HG03460 (cell line): ENCODE results near the gene UNC5B.

Experiments used
- ATAC-seq: cut with Tn5 transposase; IDR thresholded peaks from one replicate; pipeline ENCODE4 v1.9.1; 2021; ENCODE audit not compliant: unreplicated experiment

UNC5B gene

DNA sequence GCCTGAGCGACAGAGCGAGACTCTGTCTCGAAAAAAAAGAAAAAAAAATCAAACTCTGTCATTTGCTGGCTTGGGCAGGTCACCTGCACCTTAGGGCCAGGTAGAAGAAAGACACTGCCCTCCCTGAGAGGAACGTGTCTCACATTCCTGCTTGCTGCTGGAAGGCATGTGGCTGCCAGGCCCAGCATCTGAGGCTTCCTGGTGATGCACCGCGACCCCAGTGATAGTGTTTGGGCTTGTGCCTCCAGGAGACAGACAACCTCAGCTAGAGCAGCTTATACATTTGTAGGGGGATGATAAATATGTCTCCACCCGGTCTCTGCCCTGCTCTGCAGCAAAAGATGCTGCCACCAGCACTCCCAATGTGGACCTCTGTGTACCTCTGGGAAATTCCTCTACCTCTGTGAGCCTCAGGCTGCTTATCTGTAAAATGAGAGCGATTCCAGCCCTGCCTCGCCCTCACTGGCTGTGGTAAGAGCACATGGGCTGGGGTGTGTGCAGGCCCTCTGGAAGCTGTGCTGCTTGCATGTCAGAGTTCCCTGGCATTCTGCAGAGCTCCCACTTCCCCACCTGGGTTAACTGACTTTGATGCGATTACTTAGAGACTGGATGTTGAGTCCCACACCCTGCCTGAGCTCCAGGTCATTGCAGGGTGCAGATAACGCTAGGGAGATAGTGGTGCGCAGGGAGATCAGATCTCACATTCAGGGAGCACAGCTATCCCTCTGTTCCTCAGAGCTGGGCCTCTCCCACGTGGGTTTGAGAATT lies 126.5 kb downstream of the UNC5B start:
- no peak for ATAC-seq

DNA sequence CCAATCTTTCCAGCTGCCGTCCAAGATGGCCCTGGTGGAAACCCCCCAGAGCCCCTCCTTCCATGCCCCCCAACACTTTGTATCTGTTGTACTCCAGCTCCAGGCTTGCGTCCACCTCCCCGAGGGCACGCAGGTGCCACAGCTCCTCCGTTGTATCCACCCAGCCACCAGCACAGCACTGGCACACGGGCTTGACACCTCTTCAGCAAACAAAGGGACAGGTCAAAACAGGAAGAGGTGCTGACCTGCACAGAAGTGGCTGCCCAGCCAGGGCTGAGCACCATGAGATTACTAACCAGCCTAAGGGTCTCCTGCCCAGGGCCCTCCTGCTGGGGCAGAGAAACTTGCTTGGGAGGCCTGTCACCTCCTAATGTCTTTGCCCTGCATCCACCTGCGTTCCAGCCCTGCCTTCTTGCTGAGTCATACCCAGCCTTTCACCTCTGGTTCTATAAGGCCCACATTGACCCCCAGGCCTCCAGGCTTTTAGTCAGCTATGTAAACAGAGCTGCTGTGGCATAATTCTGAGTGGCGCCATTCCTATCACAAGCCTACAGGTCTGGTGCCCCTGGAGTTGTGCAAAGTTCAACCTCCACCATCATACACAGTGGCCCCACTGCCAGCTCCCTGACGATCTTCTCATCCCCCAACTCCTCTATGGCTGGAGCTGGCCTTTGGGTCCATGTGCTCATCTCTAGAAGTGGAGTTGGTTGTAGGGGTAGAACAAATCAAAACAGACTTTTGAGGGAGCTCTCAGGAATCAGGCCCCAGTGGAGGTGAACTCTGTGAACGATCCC lies 127.6 kb downstream of the UNC5B start:
- ATAC-seq, result no peak

DNA sequence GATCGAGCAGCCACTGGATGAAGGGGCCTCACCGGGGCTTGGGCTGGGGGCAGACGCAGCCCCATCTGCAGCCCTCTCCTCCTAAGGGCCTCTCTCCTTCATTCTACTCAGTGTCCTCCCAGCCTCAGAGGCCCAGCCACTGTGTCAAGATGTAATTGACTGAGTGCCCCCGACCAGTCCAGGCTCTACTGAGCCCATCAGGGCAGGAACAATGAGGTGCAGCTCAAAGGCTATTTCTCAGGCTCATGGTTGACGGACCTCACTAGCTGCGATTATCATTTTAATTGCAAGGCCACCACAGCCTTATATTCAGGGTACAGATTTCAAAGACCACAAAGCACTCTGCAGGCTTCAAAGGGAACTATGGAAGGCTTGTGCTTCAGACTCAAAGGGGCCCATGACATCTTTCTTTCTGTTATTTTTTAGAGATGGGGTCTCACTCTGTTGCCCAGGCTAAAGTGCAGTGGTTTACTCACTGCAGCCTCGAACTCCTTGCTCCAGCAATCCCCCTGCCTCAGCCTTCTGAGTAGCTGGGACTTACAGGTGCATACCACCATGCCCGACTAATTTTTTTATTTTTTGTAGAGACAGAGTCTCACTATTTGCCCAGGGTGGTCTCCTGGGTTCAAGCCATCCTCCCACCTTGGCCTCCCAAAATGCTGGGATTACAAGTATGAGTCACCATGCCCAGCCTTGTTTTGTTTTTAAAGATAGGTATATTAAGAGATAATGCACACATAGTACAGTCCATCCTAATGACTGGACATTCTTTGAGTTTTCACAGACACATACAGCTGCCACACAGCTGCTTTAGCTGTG lies 130.4 kb downstream of the UNC5B start:
- no peak for ATAC-seq

DNA sequence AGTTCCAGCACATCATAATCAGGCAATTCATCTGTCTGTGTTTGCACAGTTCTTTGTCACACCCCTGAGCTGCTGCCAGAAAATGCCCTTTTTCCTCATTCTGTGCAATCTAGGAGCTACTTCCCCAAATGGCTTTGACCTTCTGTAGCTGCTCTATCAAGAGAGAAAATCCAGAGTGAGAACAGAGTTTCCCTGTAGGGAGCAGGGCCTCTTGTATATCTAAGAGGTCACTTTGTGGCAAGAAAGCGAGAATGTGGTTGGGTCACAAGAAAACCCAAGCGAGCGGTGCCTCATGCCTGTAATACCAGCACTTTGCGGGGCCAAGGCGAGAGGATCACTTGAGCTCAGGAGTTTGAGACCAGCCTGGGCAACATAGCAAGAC lies 131.0 kb downstream of the UNC5B start:
- no peak for ATAC-seq

DNA sequence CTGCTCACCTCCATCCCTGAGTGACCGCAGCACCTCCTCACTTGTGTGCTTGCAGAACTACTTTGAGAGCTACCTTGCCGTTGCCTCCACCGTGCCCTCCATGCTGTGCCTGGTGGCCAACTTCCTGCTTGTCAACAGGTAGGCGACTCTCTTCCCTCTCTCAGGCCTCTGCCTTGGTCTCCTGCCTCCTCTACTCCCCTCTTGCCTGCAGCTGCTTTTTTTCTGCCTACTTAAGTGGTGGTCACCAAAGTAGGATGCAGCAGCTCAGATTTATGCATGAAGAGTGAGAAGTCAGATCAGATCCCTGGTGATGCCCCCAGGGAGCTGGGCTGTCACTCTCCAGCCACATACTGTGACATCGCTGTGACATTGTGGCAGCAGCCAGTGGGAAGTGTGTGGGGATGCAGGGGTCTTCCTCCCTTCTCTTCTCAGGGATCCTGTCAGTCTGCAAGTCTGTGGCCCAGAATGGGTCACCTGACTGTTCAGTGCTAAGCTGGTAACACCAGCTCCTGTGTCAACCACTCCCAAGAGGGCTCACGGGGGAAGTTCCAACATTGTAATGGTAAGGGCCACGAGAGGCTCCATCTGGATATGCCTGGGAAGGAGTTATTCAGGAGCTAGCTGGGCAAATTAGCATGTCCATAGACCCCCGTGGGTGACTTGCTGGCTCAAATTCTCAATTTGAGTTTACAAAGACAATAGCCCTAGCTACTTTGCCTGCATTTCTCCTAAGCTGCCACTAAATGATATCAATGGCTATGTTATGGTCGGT lies 132.0 kb downstream of the UNC5B start:
- no peak for ATAC-seq

DNA sequence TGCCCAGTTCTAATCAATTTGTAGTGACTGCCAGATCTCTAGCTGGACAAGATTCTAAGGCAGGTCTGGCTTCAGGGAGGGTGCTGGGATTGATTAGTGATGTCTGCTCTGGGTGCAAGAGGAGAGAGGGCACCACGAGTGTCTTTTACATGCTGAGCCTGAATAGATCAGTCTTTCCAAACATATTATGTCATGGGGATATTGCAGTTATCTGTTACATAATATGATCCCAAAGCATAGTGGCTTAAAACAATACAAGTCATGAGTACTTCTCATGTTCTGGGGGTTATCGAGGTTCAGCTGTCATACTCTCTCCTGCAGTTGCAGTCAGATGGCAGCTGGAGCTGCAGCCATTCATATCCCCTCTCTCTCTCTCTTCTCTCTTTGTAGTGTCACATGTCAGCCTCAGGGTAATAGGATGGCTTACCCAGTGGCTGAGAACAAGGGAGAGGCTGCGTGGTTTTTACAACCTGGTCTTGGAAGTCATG lies 132.7 kb downstream of the UNC5B start:
- no peak for ATAC-seq

DNA sequence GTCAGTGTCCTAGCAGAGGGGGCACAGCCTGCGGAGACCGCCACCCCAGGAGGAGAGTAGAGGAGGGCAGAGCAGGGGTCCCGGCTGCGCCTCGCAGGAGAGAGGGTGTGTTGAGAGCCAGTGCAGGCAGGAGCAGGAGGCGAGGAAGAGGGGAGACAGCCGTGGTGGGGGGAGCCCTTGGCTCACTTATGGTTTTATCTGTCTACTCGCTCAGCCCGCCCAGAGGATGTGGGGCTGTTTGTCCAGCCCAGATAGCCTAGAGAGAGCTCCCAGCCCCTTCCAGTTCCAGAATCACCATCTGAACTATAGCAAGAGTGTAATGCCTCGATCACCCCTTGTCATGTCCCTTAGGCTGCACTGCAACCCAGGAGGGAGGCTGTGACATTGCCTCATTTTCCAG lies 133.3 kb downstream of the UNC5B start:
- ATAC-seq, result no peak

DNA sequence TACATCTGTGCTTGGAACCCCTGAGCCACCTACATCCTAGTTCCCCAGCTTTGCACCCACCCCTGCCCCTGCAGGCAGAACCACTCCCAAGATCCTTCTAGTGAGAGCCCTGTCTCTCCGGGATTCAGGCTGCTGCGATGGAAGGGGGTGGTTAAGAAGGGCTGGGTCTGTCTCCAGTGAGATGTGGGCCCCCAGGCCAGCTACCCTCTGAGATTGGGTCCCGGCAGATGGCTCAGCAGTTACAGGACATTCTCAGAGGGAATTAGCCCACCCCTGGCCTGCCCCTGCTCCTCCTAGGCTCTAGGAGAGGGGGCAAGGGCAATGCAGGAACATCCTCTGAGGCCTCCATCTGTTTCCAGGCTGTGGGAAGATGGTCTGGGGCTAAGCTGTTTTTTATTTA lies 134.4 kb downstream of the UNC5B start:
- ATAC-seq, result no peak

DNA sequence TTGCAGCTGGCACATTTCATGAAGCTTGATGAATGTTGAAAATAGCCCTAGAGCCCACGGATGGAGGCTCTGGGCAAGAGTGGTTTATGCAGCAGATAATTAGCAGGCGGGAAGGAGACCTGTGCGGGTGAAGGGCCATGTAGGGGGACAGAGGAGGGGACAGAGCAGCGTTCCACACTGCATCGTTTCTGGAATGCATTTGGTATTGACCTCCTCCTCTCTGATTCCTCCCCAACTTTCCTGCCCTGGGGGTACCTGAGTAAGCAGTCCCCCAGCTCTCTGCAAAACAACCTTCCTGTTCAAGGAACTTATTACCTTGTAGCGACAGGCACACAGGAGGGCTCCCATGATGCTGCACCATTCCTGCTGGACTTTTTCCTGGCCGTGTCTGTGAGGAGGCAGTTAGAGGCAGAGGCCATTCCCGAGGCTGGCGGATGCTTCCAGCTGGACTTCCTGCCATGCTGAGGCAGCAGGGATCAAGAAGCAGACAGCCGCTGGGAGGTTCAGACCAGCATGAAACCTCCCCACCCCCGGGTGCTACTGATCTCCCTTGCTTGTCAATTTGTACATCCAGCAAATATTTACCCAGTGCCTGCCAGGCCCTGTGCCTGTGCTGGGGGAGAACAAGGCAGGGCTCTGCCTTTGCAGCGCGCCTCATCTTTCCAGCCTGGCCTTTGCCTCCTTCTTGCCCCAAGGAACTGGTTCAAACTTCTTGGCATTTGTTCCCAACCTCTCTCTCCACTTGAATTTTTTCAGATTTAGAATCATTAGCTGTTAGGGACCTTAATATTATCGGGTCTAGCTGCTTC lies 135.4 kb downstream of the UNC5B start:
- ATAC-seq, result no peak

DNA sequence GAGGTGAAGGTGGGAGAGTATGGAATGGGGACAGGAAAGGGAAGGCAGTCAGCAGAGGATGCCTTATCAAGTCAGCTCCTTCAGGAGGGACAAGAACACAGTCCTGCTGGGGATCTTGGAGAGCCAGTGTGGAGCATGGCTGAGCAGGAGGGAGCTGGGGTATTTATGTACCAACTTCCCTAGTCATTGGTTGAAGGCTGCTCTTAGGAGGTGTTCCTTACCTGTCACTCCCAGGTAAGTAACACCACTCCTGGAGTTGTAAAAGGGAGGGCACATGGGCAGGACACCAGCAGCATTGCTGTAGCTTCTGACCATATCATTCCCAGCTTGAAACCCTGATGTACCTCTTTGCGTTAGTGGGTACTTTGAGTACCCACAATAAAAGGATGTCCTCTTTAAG lies 136.5 kb downstream of the UNC5B start:
- ATAC-seq, result no peak

DNA sequence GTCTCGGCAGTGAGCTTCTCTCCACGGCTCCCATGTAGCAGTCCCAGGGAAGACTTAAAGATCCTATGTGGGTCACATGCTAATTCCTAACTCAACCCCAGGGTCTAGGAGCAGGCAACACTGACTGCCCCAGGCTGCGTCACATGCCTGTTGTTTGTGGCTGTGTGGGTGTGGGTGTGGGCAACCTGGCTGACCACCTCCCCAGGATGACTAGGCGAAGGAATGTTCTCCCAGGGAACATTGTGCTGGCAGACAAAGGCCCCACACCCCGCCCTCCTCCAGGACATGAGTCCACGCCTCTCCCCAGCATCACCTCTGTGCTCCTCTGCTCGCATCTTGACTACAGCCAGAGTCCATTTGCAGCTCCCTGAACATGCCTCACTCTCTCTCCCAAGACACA lies 137.0 kb downstream of the UNC5B start:
- no peak for ATAC-seq

DNA sequence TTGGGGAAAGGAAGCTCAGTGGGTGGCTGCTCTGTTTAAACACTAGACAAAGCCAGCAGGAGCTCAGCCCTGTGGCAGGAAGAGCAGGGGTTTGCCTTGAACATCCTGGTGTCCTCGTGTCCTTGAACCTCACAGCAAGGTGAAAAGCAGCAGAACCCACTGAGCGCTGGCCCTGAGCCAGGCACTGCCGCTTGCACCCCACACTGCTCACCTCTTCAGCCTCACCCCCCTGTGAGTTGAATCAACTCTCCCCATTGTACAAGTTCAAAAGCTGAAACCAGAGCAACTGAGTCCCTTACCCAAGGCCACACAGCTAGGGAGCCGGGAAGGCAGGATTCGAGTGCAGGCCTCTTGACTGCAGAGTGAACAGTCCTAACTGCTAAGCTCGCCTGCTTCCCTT lies 138.7 kb downstream of the UNC5B start:
- ATAC-seq, result no peak

DNA sequence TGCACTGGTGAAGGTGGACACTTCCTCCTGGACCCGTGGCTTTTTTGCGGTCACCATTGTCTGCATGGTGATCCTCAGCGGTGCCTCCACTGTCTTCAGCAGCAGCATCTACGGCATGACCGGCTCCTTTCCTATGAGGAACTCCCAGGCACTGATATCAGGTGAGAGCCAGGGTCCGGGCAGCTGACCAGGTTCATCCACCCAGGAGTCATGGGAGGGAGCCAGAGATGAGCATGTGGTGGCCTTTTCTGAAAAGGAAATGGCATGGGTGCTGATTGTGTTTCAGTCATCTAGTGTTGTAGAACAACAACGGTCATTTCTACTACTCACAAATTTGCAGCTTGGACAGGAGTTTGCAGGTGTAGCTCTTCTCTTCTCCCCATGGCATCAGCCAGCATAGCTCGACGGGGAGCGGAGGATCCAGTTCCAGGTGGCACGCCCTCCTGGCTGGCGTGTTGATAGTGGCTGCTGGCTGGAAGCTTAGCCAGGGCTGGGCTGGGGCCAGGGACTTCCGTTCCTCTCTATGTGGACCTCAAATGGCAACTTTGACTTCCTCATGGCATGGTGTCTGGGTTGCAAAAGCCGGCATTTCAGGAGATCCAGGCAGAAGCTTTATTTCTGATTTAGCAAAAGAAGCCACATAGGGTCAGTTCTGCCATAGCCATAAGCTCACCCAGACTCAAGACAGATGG lies 139.4 kb downstream of the UNC5B start:
- ATAC-seq, result no peak
